Endothelial cell of umbilical vein (primary cell): Measurements from ENCODE around the gene C1QTNF8. TPM values are rescaled to one million over a fixed set of nuclear protein-coding genes. Genes with fewer than 3 reads are reported as not detected.

Experiments
- BruUV-seq: library from RNA; stranded (reverse); fragments of 400-500 nt; replicated peaks from 2 replicates; lab custom pipeline; 2021; lab: Mats Ljungman, UMichigan
- CTCF ChIA-PET: fragments of 300-600, 350-600 bp; sonication (Branson Sonifier 250); formaldehyde crosslinking; loops from one replicate; lab custom pipeline; 2021; ENCODE audit warnings: antibody characterized with exemption, inconsistent platforms; lab: Charles Lee
- POLR2A ChIA-PET: fragments of 300-600, 350-600 bp; sonication (Branson Sonifier 250); formaldehyde crosslinking; loops from one replicate; lab custom pipeline; 2021; ENCODE audit warnings: antibody characterized with exemption, inconsistent platforms; lab: Charles Lee
- DNase-seq: peaks from one replicate; pipeline ENCODE4 v3.0.0-alpha.2; 2011; ENCODE audit warnings: low read depth, low spot score
- FAIRE-seq: peaks from 2 replicates; lab custom pipeline; 2011; peaks lifted over from hg19 to GRCh38; lab: Jason Lieb, UNC
- H2AFZ ChIP-seq: 2 replicates; pipeline ENCODE4 v1.6.0; 2012; ENCODE audit warnings: low read depth, low read length, control low read depth, inconsistent platforms
- H3K27ac ChIP-seq: 2 replicates; pipeline ENCODE4 v1.5.1; 2011; ENCODE audit warnings: low read depth, mild to moderate bottlenecking, control low read depth, low read length, moderate library complexity; ENCODE audit not compliant: insufficient read depth
- H3K27me3 ChIP-seq, 2 experiments: 2 replicates each; pipeline versions ENCODE4 v1.6.0 to v1.6.1; 2011; ENCODE audit warnings: low read length in 2 of 2, mixed read lengths in 1 of 2; ENCODE audit not compliant: control insufficient read depth in 2 of 2, insufficient read depth in 2 of 2
- H3K36me3 ChIP-seq, 2 experiments: 2 replicates in 1 of 2; 3 replicates in 1 of 2; pipeline ENCODE4 v1.5.1; 2011; ENCODE audit warnings: low read length in 2 of 2, mild to moderate bottlenecking in 1 of 2, moderate library complexity in 1 of 2; ENCODE audit not compliant: control insufficient read depth in 2 of 2, insufficient read depth in 2 of 2; ENCODE audit errors: extremely low read depth in 1 of 2
- H3K4me1 ChIP-seq: 3 replicates; pipeline ENCODE4 v1.5.1; 2011; ENCODE audit warnings: mild to moderate bottlenecking, low read length; ENCODE audit not compliant: control insufficient read depth, insufficient read depth; ENCODE audit errors: extremely low read depth
- H3K4me2 ChIP-seq: 2 replicates; pipeline ENCODE4 v1.6.1; 2011; ENCODE audit warnings: low read length, control low read depth, mixed read lengths; ENCODE audit not compliant: insufficient read depth
- H3K4me3 ChIP-seq, 3 experiments: fragments of 200-600 bp in 1 of 3; sonication (generic), shearing (Covaris generic) in 1 of 3; replicated peaks in 1 of 3; 2 replicates each; pipeline ENCODE4 v1.5.1; 2011 to 2016; ENCODE audit warnings: control low read depth in 3 of 3, low read length in 3 of 3, mild to moderate bottlenecking in 2 of 3, inconsistent platforms in 1 of 3, low read depth in 1 of 3, moderate library complexity in 1 of 3; ENCODE audit not compliant: insufficient read depth in 1 of 3
- H3K79me2 ChIP-seq: 2 replicates; pipeline ENCODE4 v1.6.0; 2012; ENCODE audit warnings: low read length, inconsistent platforms; ENCODE audit not compliant: control insufficient read depth, insufficient read depth
- H3K9ac ChIP-seq: replicated peaks from 2 replicates; pipeline ENCODE3; 2011; ENCODE audit warnings: low read length, control low read depth; ENCODE audit not compliant: insufficient read depth; ENCODE audit errors: extremely low read depth
- H3K9me1 ChIP-seq: replicated peaks from 3 replicates; pipeline ENCODE4 v1.6.0; 2011; ENCODE audit warnings: mild to moderate bottlenecking, low read length; ENCODE audit not compliant: control insufficient read depth, insufficient read depth; ENCODE audit errors: extremely low read depth
- H3K9me3 ChIP-seq: replicated peaks from 2 replicates; pipeline ENCODE4 v1.5.1; 2012; ENCODE audit warnings: low read length, inconsistent platforms; ENCODE audit not compliant: control insufficient read depth, insufficient read depth
- H4K20me1 ChIP-seq: replicated peaks from 2 replicates; pipeline ENCODE3; 2011; ENCODE audit warnings: mild to moderate bottlenecking, low read length; ENCODE audit not compliant: control insufficient read depth, insufficient read depth; ENCODE audit errors: extremely low read depth
- EZH2 ChIP-seq: IDR thresholded peaks from 2 replicates; pipeline ENCODE4 v1.6.1; 2012; ENCODE audit warnings: borderline replicate concordance, low read depth, mild to moderate bottlenecking, moderate library complexity, low read length, inconsistent platforms; ENCODE audit not compliant: severe bottlenecking
- FOS ChIP-seq: IDR thresholded peaks from 2 replicates; pipeline ENCODE4 v1.6.1; 2011; ENCODE audit warnings: mild to moderate bottlenecking, low read length, moderate library complexity, borderline replicate concordance; ENCODE audit not compliant: insufficient read depth
- GATA2 ChIP-seq: IDR thresholded peaks from 2 replicates; pipeline ENCODE4 v1.7.0; 2011; ENCODE audit warnings: low read depth, mild to moderate bottlenecking, moderate library complexity, mixed read lengths, low read length; ENCODE audit not compliant: insufficient read length, insufficient read depth
- JUN ChIP-seq: IDR thresholded peaks from 2 replicates; pipeline ENCODE4 v1.6.1; 2011; ENCODE audit warnings: borderline replicate concordance, low read depth; ENCODE audit not compliant: insufficient read length, insufficient read depth
- MYC ChIP-seq: IDR thresholded peaks from one replicate; pipeline ENCODE4 v1.6.1; 2011; ENCODE audit warnings: mild to moderate bottlenecking, low read depth, low read length
- POLR2A ChIP-seq: IDR thresholded peaks from 2 replicates; pipeline ENCODE4 v1.6.1; 2012; ENCODE audit warnings: low read depth, mild to moderate bottlenecking, control low read depth, low read length
- POLR2AphosphoS5 ChIP-seq: IDR thresholded peaks from 2 replicates; pipeline ENCODE4 v1.6.1; 2012; ENCODE audit warnings: low read depth, mild to moderate bottlenecking, control low read depth, low read length, moderate library complexity; ENCODE audit not compliant: insufficient read depth
- dilution Hi-C: fragments of 300-500 bp; cut with MboI; formaldehyde crosslinking; loops from one replicate; pipeline ENCODE4 v1.15.0; 2019; ENCODE audit warnings: low sequenced_read_pairs; ENCODE audit not compliant: extremely low pct_ligation_motif_present
- intact Hi-C: fragments of 100-400 bp; cut with micrococcal nuclease; formaldehyde crosslinking; loops from one replicate; pipeline ENCODE4 v1.10.0; 2022
- polyA plus RNA-seq, 4 experiments: library from polyadenylated mRNA; depleted of rRNA in 3 of 4; stranded (reverse) in 3 of 4; unstranded in 1 of 4; fragments of >200 nt; gene quantifications; 2 replicates each; pipeline versions ENCODE4 v1.2.1 to v1.2.3, GENCODE V29; 2011 to 2012; ENCODE audit warnings: missing spikeins in 1 of 4
- total RNA-seq: library from RNA; stranded (reverse); gene quantifications from 2 replicates; pipeline ENCODE4 v1.2.3, GENCODE V29; 2021
- TF ChIP-seq, protein P1 (sequence below), 2 donors: IDR thresholded peaks; 1 replicate in 1 of 2; 2 replicates in 1 of 2; pipeline ENCODE4 v1.5.1; 2011; ENCODE audit warnings: low read length in 2 of 2, mild to moderate bottlenecking in 2 of 2, moderate library complexity in 2 of 2, control low read depth in 1 of 2, inconsistent platforms in 1 of 2, low read depth in 1 of 2; ENCODE audit not compliant: insufficient read depth in 1 of 2; ENCODE audit errors: extremely low read depth in 1 of 2
- TF ChIP-seq, protein P2 (sequence below): IDR thresholded peaks from 2 replicates; pipeline ENCODE4 v1.6.1; 2011; ENCODE audit not compliant: insufficient read depth, insufficient read length

The C1QTNF8 gene
- total and polyA plus RNA-seq, 2 donors (not counting 3 experiments of a cell fraction or from before 2014, with no cell fraction given): not detected

DNA sequence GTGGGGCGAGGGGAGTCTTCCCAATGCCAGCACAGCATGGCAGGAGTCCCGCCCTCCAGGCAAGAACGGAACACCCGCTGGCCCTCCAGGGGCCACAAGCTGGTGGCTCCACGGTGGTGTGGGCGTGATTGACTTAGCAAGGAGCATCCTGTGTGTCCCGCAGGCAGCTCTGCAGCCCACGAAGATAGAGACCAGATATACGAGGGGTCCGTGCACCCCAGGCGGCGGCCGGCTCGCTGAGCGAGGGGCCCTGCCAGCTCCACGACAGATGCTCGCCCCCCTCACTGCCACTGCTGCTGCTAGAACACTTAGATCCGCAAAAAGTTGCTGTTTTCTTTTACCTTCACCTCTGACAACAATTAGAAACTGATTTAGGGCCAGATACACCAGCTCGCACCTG, 46.9 kb upstream of the C1QTNF8 start:
- dilution Hi-C loops: no loop called here
- Histone ChIP-seq H3K9ac (no peak overlapping the region), H4K20me1 (no peaks in the 10 kb centered on the region), H3K4me3 (no peak overlapping the region), H3K9me3 (no peaks in the 10 kb centered on the region), H3K4me2 (no peak overlapping the region), H2AFZ (no peak overlapping the region), H3K36me3 (no peaks in the 10 kb centered on the region), H3K27me3 (no peaks in the 10 kb centered on the region), H3K4me1 (no peaks in the 10 kb centered on the region), H3K9me1 (no peaks in the 10 kb centered on the region), H3K79me2 (no peaks in the 10 kb centered on the region), H3K27ac (no peak overlapping the region)
- DNase-seq (no peak), FAIRE-seq (no peak)
- no TSS peak for BruUV-seq
- ChIA-PET POLR2A (no interaction called here), CTCF (no interaction called here)
- intact Hi-C loops: no loop called here
- no peak for TF ChIP-seq JUN
- no peak for TF ChIP-seq POLR2AphosphoS5
- TF ChIP-seq, protein P1, sequence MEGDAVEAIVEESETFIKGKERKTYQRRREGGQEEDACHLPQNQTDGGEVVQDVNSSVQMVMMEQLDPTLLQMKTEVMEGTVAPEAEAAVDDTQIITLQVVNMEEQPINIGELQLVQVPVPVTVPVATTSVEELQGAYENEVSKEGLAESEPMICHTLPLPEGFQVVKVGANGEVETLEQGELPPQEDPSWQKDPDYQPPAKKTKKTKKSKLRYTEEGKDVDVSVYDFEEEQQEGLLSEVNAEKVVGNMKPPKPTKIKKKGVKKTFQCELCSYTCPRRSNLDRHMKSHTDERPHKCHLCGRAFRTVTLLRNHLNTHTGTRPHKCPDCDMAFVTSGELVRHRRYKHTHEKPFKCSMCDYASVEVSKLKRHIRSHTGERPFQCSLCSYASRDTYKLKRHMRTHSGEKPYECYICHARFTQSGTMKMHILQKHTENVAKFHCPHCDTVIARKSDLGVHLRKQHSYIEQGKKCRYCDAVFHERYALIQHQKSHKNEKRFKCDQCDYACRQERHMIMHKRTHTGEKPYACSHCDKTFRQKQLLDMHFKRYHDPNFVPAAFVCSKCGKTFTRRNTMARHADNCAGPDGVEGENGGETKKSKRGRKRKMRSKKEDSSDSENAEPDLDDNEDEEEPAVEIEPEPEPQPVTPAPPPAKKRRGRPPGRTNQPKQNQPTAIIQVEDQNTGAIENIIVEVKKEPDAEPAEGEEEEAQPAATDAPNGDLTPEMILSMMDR (IDR thresholded peaks at IDR 0.05; ENCODE audit: extremely low read depth in 1 of 2, insufficient read depth in 1 of 2, low read depth in 1 of 2, low read length in 2 of 2): no peak
- TF ChIP-seq, protein P2, sequence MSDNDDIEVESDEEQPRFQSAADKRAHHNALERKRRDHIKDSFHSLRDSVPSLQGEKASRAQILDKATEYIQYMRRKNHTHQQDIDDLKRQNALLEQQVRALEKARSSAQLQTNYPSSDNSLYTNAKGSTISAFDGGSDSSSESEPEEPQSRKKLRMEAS: no peak
- no peak for TF ChIP-seq FOS
- TF ChIP-seq POLR2A: no peak
- TF ChIP-seq GATA2: no peak
- no peak for TF ChIP-seq EZH2
- TF ChIP-seq MYC: no peak
